Thoracic aorta (tissue), 2 donors: ENCODE results near the gene MRPL21. TPM values are rescaled to one million over a fixed set of nuclear protein-coding genes. Genes with fewer than 3 reads are reported as not detected.

ENCODE experiments used
- ATAC-seq: fragments of 150-250 bp; one replicate; pipeline ENCODE4 v1.8.0; 2017; ENCODE audit warnings: low read depth; ENCODE audit not compliant: insufficient number of reproducible peaks, low FRiP score
- DNase-seq: peaks from one replicate; pipeline ENCODE4 v3.0.0-alpha.2; 2020; ENCODE audit warnings: low spot score
- H3K27ac ChIP-seq, 2 donors: fragments of 200-600 bp; sonication (generic); 1 replicate in 1 of 2; 2 replicates in 1 of 2; pipeline ENCODE4 v1.5.1; 2016; ENCODE audit warnings: mild to moderate bottlenecking in 2 of 2, moderate library complexity in 2 of 2
- H3K27me3 ChIP-seq: fragments of 200-600 bp; sonication (generic); replicated peaks from 2 replicates; pipeline ENCODE4 v1.6.0; 2016; ENCODE audit warnings: mild to moderate bottlenecking; ENCODE audit not compliant: insufficient read depth
- H3K36me3 ChIP-seq: fragments of 200-600 bp; sonication (generic); one replicate; pipeline ENCODE4 v1.5.1; 2016
- H3K4me1 ChIP-seq, 2 donors: fragments of 200-600 bp; sonication (generic); 1 replicate in 1 of 2; 2 replicates in 1 of 2; pipeline versions ENCODE4 v1.5.1 to v1.6.0; 2016; ENCODE audit warnings: low read depth in 2 of 2, mild to moderate bottlenecking in 1 of 2; ENCODE audit not compliant: control insufficient read depth in 1 of 2
- H3K4me3 ChIP-seq: fragments of 200-600 bp; sonication (generic); 2 replicates; pipeline ENCODE4 v1.5.1; 2016; ENCODE audit warnings: mild to moderate bottlenecking
- H3K9me3 ChIP-seq: fragments of 200-600 bp; sonication (generic); 2 replicates; pipeline ENCODE4 v1.5.1; 2016
- CTCF ChIP-seq: fragments of 200-600 bp; sonication (generic); IDR thresholded peaks from one replicate; pipeline ENCODE4 v1.5.1; 2019; ENCODE audit warnings: antibody characterized with exemption
- total RNA-seq, 2 donors: library from RNA; depleted of rRNA; stranded (reverse); fragments of >200 nt; gene quantifications; one replicate each; pipeline versions ENCODE4 v1.1.0 to v1.2.3, GENCODE V29; 2016

MRPL21 gene
- total RNA-seq, 2 donors from 2014 or later: 11.0 to 16.7 TPM

GRCh38 chr11:68867066-68867465 lies 36.6 kb downstream of the MRPL21 start:
- Histone ChIP-seq H3K4me3 (no peak overlapping the region), H3K4me1 (peaks cover 18 to 41% of the 10 kb centered on the region in 2 donors), H3K36me3 (no peaks in the 10 kb centered on the region), H3K27me3 (no peaks in the 10 kb centered on the region), H3K9me3 (no peaks in the 10 kb centered on the region), H3K27ac (no peak overlapping the region)
- no peak for DNase-seq
- no peak for TF ChIP-seq CTCF
- ATAC-seq: no peak

GRCh38 chr11:68865241-68865640 lies 38.4 kb downstream of the MRPL21 start:
- Histone ChIP-seq H3K27ac (no peak overlapping the region), H3K27me3 (no peaks in the 10 kb centered on the region), H3K4me3 (no peak overlapping the region), H3K9me3 (no peaks in the 10 kb centered on the region), H3K4me1 (peaks cover 0 to 23% of the 10 kb centered on the region in 2 donors), H3K36me3 (no peaks in the 10 kb centered on the region)
- DNase-seq: no peak
- no peak for ATAC-seq
- TF ChIP-seq CTCF: no peak

- no peak overlapping the region for H3K4me3 ChIP-seq
- peak; percentile 39 for ATAC-seq
- DNase-seq: no peak
- H3K27me3 ChIP-seq: no peaks in the 10 kb centered on the region
- H3K27ac ChIP-seq: peak overlapping the region in 1 of 2 donors; percentile 57
- no peaks in the 10 kb centered on the region for H3K9me3 ChIP-seq
- no peaks in the 10 kb centered on the region for H3K36me3 ChIP-seq
- no peak for TF ChIP-seq CTCF
- H3K4me1 ChIP-seq: peaks cover 0 to 15% of the 10 kb centered on the region in 2 donors
These were observed 39.9 kb downstream of the MRPL21 start for GRCh38 chr11:68863553-68864265.

- H3K9me3 ChIP-seq: no peaks in the 10 kb centered on the region
- DNase-seq (no peak), ATAC-seq (no peak)
- no peak overlapping the region for H3K4me3 ChIP-seq
- H3K4me1 ChIP-seq: peaks cover 0 to 6% of the 10 kb centered on the region in 2 donors
- TF ChIP-seq CTCF: no peak
- H3K27me3 ChIP-seq: no peaks in the 10 kb centered on the region
- H3K36me3 ChIP-seq: no peaks in the 10 kb centered on the region
- H3K27ac ChIP-seq: no peak overlapping the region
These were observed 41.2 kb downstream of the MRPL21 start for GRCh38 chr11:68862421-68862820.

GRCh38 chr11:68859123-68859522 lies 44.5 kb downstream of the MRPL21 start:
- no peak for DNase-seq

More at GRCh38 chr11:68859123-68859522, 44.5 kb downstream of the MRPL21 start:
- H3K9me3 ChIP-seq: no peaks in the 10 kb centered on the region
- no peaks in the 10 kb centered on the region for H3K36me3 ChIP-seq
- peaks cover 0 to 14% of the 10 kb centered on the region in 2 donors for H3K4me1 ChIP-seq
- TF ChIP-seq CTCF: no peak
- H3K27ac ChIP-seq: no peak overlapping the region
- H3K4me3 ChIP-seq: no peak overlapping the region
- no peak for ATAC-seq
- H3K27me3 ChIP-seq: no peaks in the 10 kb centered on the region
